Thymus (tissue), 11 donors: Measurements from ENCODE around the gene GMPPA. TPM values are rescaled to one million over a fixed set of nuclear protein-coding genes. Genes with fewer than 3 reads are reported as not detected.

Experiments used
- DNase-seq, 9 donors: peaks; one replicate each; pipeline ENCODE4 v3.0.0-alpha.2; 2013; ENCODE audit warnings: low spot score in 9 of 9, low read depth in 6 of 9, missing footprints in 1 of 9
- H3K27ac ChIP-seq, 2 donors: one replicate each; pipeline ENCODE4 v1.5.1; 2013; ENCODE audit warnings: control low read depth in 1 of 2, low read depth in 1 of 2, low read length in 1 of 2, mild to moderate bottlenecking in 1 of 2, moderate library complexity in 1 of 2
- H3K27me3 ChIP-seq, 2 donors: one replicate each; pipeline ENCODE4 v1.5.1; 2013; ENCODE audit warnings: low read length in 1 of 2; ENCODE audit not compliant: control insufficient read depth in 2 of 2, insufficient read depth in 1 of 2
- H3K36me3 ChIP-seq, 2 donors: one replicate each; pipeline ENCODE4 v1.5.1; 2013; ENCODE audit warnings: low read length in 1 of 2, mild to moderate bottlenecking in 1 of 2, moderate library complexity in 1 of 2; ENCODE audit not compliant: control insufficient read depth in 2 of 2, insufficient read depth in 2 of 2
- H3K4me1 ChIP-seq, 2 donors: one replicate each; pipeline ENCODE4 v1.5.1; 2013; ENCODE audit warnings: low read length in 2 of 2; ENCODE audit not compliant: control insufficient read depth in 2 of 2, insufficient read depth in 2 of 2
- H3K4me3 ChIP-seq, 2 donors: one replicate each; pipeline ENCODE4 v1.5.1; 2013; ENCODE audit warnings: low read length in 2 of 2, control low read depth in 1 of 2, mild to moderate bottlenecking in 1 of 2
- H3K9me3 ChIP-seq, 2 donors: one replicate each; pipeline ENCODE4 v1.5.1; 2013; ENCODE audit warnings: low read length in 1 of 2, mild to moderate bottlenecking in 1 of 2; ENCODE audit not compliant: control insufficient read depth in 2 of 2, insufficient read depth in 1 of 2
- WGBS: extraction: QIAGEN DNeasy Blood & Tissue Kit; methylation state at CpG from one replicate; pipeline ENCODE4 v1.1.7; 2013; 5-methylcytosine and 5-hydroxymethylcytosine counted together
- polyA plus RNA-seq: library from polyadenylated mRNA; stranded (reverse); fragments of 200-250 nt; gene quantifications from one replicate; pipeline ENCODE4 v1.2.3, GENCODE V29; 2013
- total RNA-seq: library from RNA; stranded (reverse); fragments of 120-200 nt; gene quantifications from one replicate; pipeline ENCODE4 v1.2.4, GENCODE V29; 2013
- donor health status: healthy.

The GMPPA gene
- total and polyA plus RNA-seq, 2 donors = 17.6 to 32.7 TPM

- H3K4me3 ChIP-seq = no peak overlapping the region
- peaks cover 0 to 6% of the 10 kb centered on the region in 2 donors for H3K27me3 ChIP-seq
- no peaks in the 10 kb centered on the region for H3K9me3 ChIP-seq
- 98% methylated on average over 8 of the region's 8 CpGs for WGBS
- H3K27ac ChIP-seq = no peak overlapping the region
- no peak for DNase-seq
- H3K4me1 ChIP-seq = peaks cover 2 to 33% of the 10 kb centered on the region in 2 donors
- no peaks in the 10 kb centered on the region for H3K36me3 ChIP-seq
These were observed 39.7 kb upstream of the GMPPA start for GRCh38 chr2:219458996-219459395.

- H3K4me1 ChIP-seq = peaks cover 2 to 33% of the 10 kb centered on the region in 2 donors
- no peaks in the 10 kb centered on the region for H3K36me3 ChIP-seq
- peaks cover 0 to 3% of the 10 kb centered on the region in 2 donors for H3K27me3 ChIP-seq
- WGBS = 78% methylated on average over 14 of the region's 14 CpGs
- no peaks in the 10 kb centered on the region for H3K9me3 ChIP-seq
- peak in 4 of 9 donors; percentile 30 to 43 (median 39) for DNase-seq
- no peak overlapping the region for H3K4me3 ChIP-seq
- H3K27ac ChIP-seq = no peak overlapping the region
These were observed 39.0 kb upstream of the GMPPA start for GRCh38 chr2:219459460-219460311.

- Histone ChIP-seq H3K4me3 (no peak overlapping the region), H3K4me1 (peaks cover 2 to 30% of the 10 kb centered on the region in 2 donors), H3K9me3 (no peaks in the 10 kb centered on the region), H3K27me3 (peaks cover 0 to 2% of the 10 kb centered on the region in 2 donors), H3K36me3 (no peaks in the 10 kb centered on the region), H3K27ac (no peak overlapping the region)
- 65% methylated on average over 18 of the region's 18 CpGs for WGBS
- DNase-seq = peak in 1 of 9 donors; percentile 29
These were observed 38.2 kb upstream of the GMPPA start for GRCh38 chr2:219460424-219460926.

- H3K4me1 ChIP-seq = peaks cover 2 to 27% of the 10 kb centered on the region in 2 donors
- WGBS = 39% methylated on average over 11 of the region's 11 CpGs
- H3K9me3 ChIP-seq = no peaks in the 10 kb centered on the region
- H3K27me3 ChIP-seq = no peaks in the 10 kb centered on the region
- H3K4me3 ChIP-seq = no peak overlapping the region
- no peak overlapping the region for H3K27ac ChIP-seq
- H3K36me3 ChIP-seq = no peaks in the 10 kb centered on the region
- DNase-seq = peak in 7 of 9 donors; percentile 23 to 81 (median 39)
These were observed 37.6 kb upstream of the GMPPA start for GRCh38 chr2:219461047-219461514.

- H3K27ac ChIP-seq = no peak overlapping the region
- H3K27me3 ChIP-seq = no peaks in the 10 kb centered on the region
- WGBS = 96% methylated on average over 14 of the region's 14 CpGs
- no peak for DNase-seq
- no peak overlapping the region for H3K4me3 ChIP-seq
- no peaks in the 10 kb centered on the region for H3K36me3 ChIP-seq
- peaks cover 2 to 27% of the 10 kb centered on the region in 2 donors for H3K4me1 ChIP-seq
- H3K9me3 ChIP-seq = no peaks in the 10 kb centered on the region
These were observed 37.0 kb upstream of the GMPPA start for GRCh38 chr2:219461669-219462068.

- Histone ChIP-seq H3K4me1 (peaks cover 2 to 27% of the 10 kb centered on the region in 2 donors), H3K27me3 (no peaks in the 10 kb centered on the region), H3K9me3 (no peaks in the 10 kb centered on the region), H3K36me3 (no peaks in the 10 kb centered on the region), H3K27ac (no peak overlapping the region), H3K4me3 (no peak overlapping the region)
- WGBS = 92% methylated on average over 9 of the region's 9 CpGs
- DNase-seq = no peak
These were observed 36.3 kb upstream of the GMPPA start for GRCh38 chr2:219462349-219462748.

- Histone ChIP-seq H3K36me3 (no peaks in the 10 kb centered on the region), H3K9me3 (no peaks in the 10 kb centered on the region), H3K4me1 (peaks cover 2 to 23% of the 10 kb centered on the region in 2 donors), H3K4me3 (no peak overlapping the region), H3K27ac (no peak overlapping the region), H3K27me3 (no peaks in the 10 kb centered on the region)
- no peak for DNase-seq
- 98% methylated on average over 21 of the region's 21 CpGs for WGBS
These were observed 34.2 kb upstream of the GMPPA start for GRCh38 chr2:219464286-219465032.

GRCh38 chr2:219465659-219466561 lies 32.8 kb upstream of the GMPPA start:
- Histone ChIP-seq H3K4me3 (no peak overlapping the region), H3K36me3 (no peaks in the 10 kb centered on the region), H3K4me1 (peaks cover 0 to 8% of the 10 kb centered on the region in 2 donors), H3K27me3 (peaks cover 0 to 3% of the 10 kb centered on the region in 2 donors), H3K9me3 (no peaks in the 10 kb centered on the region), H3K27ac (no peak overlapping the region)
- no peak for DNase-seq
- WGBS = 96% methylated on average over 47 of the region's 47 CpGs
